Breast epithelium (tissue), 4 donors: Measurements from ENCODE around the gene PATL2. TPM values are rescaled to one million over a fixed set of nuclear protein-coding genes. Genes with fewer than 3 reads are reported as not detected.
"Not testable (repeated sequence)": the region's sequence is repeated elsewhere in the genome, so short reads cannot be mapped to it uniquely, and the experiment has no call there.

Experiments
- DNase-seq, 2 donors: peaks; one replicate each; pipeline ENCODE4 v3.0.0-alpha.2; 2019; ENCODE audit warnings: low spot score in 2 of 2
- H3K27ac ChIP-seq, 2 donors: fragments of 200-600 bp; sonication (generic) in 1 of 2; one replicate each; pipeline ENCODE4 v1.5.1; 2016 to 2019; ENCODE audit warnings: mild to moderate bottlenecking in 1 of 2
- H3K27me3 ChIP-seq, 2 donors: fragments of 200-600 bp; sonication (generic) in 1 of 2; one replicate each; pipeline versions ENCODE4 v1.5.1 to v1.6.0; 2017 to 2019; ENCODE audit warnings: control low read depth in 1 of 2, mild to moderate bottlenecking in 1 of 2
- H3K36me3 ChIP-seq: fragments of 200-600 bp; one replicate; pipeline ENCODE4 v1.5.1; 2019
- H3K4me1 ChIP-seq, 2 donors: fragments of 200-600 bp; sonication (generic); one replicate each; pipeline ENCODE4 v1.5.1; 2016 to 2019; ENCODE audit warnings: control low read depth in 1 of 2
- H3K4me3 ChIP-seq, 3 donors: fragments of 200-600 bp; sonication (generic); 1 replicate in 2 of 3; 2 replicates in 1 of 3; pipeline ENCODE4 v1.5.1; 2016 to 2019; ENCODE audit warnings: mild to moderate bottlenecking in 3 of 3, moderate library complexity in 2 of 3
- H3K9me3 ChIP-seq, 2 donors: fragments of 200-600 bp; sonication (generic) in 1 of 2; one replicate each; pipeline ENCODE4 v1.5.1; 2016 to 2019; ENCODE audit warnings: control low read depth in 1 of 2
- POLR2A ChIP-seq: fragments of 450-650 bp; IDR thresholded peaks from one replicate; pipeline ENCODE4 v1.6.1; 2016; ENCODE audit warnings: antibody characterized with exemption, mild to moderate bottlenecking, moderate library complexity
- POLR2AphosphoS5 ChIP-seq, 3 donors: sonication (generic); formaldehyde crosslinking; IDR thresholded peaks; one replicate each; pipeline ENCODE4 v1.6.1; 2017; ENCODE audit warnings: antibody characterized with exemption in 3 of 3
- intact Hi-C: fragments of 100-400 bp; cut with DNase I; formaldehyde crosslinking; loops from one replicate; pipeline ENCODE4 v1.15.1; 2023; ENCODE audit warnings: low total_unique reads
- total RNA-seq, 3 donors: library from RNA; depleted of rRNA; stranded (reverse); fragments of >200 nt; gene quantifications; one replicate each; pipeline ENCODE4 v1.1.0, GENCODE V29; 2016
- TF ChIP-seq, protein P1 (sequence below), 3 donors: fragments of 450-650 bp; IDR thresholded peaks; one replicate each; pipeline ENCODE4 v1.5.1; 2016 to 2017; ENCODE audit warnings: antibody characterized with exemption in 3 of 3, mild to moderate bottlenecking in 3 of 3, moderate library complexity in 3 of 3

PATL2 gene
- total RNA-seq, 3 donors from 2014 or later, result 1.6 to 2.6 (median 2.2) TPM

DNA sequence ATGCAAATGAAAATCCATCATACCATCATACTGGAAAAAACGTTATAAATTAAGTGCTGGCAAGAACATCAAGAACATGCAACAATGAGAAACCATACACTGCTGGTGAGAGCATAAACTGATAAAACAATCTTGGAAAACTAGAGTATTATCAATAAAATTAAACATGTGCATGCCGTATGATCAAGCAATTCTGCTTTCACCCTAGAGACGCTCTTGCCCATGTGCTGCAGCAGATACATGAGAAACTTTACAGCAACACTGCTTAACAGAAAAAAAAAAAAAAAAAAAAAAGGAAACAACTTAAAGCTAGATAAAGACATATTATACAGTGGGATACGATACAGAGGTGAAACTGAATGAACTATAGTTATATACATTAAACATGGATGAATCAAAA, 69.5 kb downstream of the PATL2 start:
- intact Hi-C loops, result no loop called here
- Histone ChIP-seq H3K4me3 (no peak overlapping the region), H3K36me3 (peaks cover 3% of the 10 kb centered on the region), H3K4me1 (no peaks in the 10 kb centered on the region), H3K27ac (no peak overlapping the region), H3K9me3 (no peaks in the 10 kb centered on the region), H3K27me3 (no peaks in the 10 kb centered on the region)
- TF ChIP-seq, protein P1, sequence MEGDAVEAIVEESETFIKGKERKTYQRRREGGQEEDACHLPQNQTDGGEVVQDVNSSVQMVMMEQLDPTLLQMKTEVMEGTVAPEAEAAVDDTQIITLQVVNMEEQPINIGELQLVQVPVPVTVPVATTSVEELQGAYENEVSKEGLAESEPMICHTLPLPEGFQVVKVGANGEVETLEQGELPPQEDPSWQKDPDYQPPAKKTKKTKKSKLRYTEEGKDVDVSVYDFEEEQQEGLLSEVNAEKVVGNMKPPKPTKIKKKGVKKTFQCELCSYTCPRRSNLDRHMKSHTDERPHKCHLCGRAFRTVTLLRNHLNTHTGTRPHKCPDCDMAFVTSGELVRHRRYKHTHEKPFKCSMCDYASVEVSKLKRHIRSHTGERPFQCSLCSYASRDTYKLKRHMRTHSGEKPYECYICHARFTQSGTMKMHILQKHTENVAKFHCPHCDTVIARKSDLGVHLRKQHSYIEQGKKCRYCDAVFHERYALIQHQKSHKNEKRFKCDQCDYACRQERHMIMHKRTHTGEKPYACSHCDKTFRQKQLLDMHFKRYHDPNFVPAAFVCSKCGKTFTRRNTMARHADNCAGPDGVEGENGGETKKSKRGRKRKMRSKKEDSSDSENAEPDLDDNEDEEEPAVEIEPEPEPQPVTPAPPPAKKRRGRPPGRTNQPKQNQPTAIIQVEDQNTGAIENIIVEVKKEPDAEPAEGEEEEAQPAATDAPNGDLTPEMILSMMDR (IDR thresholded peaks at IDR 0.05), result no peak
- TF ChIP-seq POLR2AphosphoS5 (IDR thresholded peaks at IDR 0.05), result no peak
- no peak for TF ChIP-seq POLR2A
- DNase-seq, result no peak

DNA sequence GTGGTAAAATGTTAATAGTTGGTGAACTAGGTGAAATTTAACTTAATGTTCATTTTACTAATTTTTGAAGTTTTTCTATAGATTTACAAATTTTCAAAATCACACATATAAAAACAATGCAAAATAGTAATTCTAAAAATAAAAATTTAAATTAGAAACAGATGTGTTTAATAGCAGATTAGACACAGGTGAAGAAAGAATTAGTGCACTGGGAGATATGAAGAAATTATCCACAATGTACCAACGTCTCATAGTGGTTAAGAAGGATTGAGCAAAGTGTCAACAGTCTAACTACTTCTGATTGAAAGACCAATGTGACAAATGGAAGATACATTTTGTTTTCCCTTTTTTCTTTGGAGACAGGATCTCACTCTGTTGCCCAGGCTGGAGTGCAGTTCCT, 74.1 kb downstream of the PATL2 start:
- DNase-seq, result no peak
- Histone ChIP-seq H3K36me3 (peaks cover 3% of the 10 kb centered on the region), H3K9me3 (no peaks in the 10 kb centered on the region), H3K27ac (no peak overlapping the region), H3K4me3 (no peak overlapping the region), H3K27me3 (no peaks in the 10 kb centered on the region), H3K4me1 (no peaks in the 10 kb centered on the region)
- intact Hi-C loops, result no loop called here
- TF ChIP-seq, protein P1 (IDR thresholded peaks at IDR 0.05), result no peak
- TF ChIP-seq POLR2AphosphoS5 (IDR thresholded peaks at IDR 0.05) (no peak), POLR2A (no peak)

GRCh38 chr15:44633603-44634002, 77.5 kb downstream of the PATL2 start:
- H3K27me3 ChIP-seq, result no peaks in the 10 kb centered on the region
- no peak overlapping the region for H3K4me3 ChIP-seq
- H3K4me1 ChIP-seq, result no peaks in the 10 kb centered on the region
- H3K36me3 ChIP-seq, result peaks cover 3% of the 10 kb centered on the region
- intact Hi-C loops, result no loop called here
- H3K27ac ChIP-seq, result no peak overlapping the region
- DNase-seq, result no peak
- TF ChIP-seq, protein P1 (IDR thresholded peaks at IDR 0.05), result no peak
- TF ChIP-seq POLR2AphosphoS5 (IDR thresholded peaks at IDR 0.05), result no peak
- no peaks in the 10 kb centered on the region for H3K9me3 ChIP-seq

GRCh38 chr15:44625286-44625685, 85.8 kb downstream of the PATL2 start:
- H3K9me3 ChIP-seq, H3K4me1 ChIP-seq, H3K36me3 ChIP-seq, H3K4me3 ChIP-seq, H3K27me3 ChIP-seq, H3K27ac ChIP-seq, intact Hi-C loops, DNase-seq: not testable (repeated sequence)

DNA sequence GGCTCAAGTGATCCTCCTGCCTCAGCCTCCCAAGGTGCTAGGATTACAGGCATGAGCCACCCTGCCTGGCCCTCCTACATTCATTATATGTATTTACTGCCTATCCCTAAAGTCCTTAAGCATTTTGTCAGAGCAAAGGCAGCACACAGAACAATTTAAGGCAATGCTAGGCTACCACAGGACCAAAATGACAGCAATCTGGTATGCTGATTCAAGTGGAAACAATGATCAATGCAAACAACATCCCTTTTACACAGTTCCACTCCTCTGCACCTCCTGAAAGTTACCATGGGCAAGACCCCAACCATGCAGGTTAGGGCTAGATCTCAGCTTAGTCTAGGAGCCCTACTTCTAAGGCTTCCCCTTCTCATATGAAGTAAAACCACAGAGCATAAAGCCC, 87.9 kb downstream of the PATL2 start:
- Histone ChIP-seq H3K36me3 (no peaks in the 10 kb centered on the region), H3K4me3 (no peak overlapping the region), H3K9me3 (no peaks in the 10 kb centered on the region), H3K4me1 (no peaks in the 10 kb centered on the region), H3K27ac (no peak overlapping the region), H3K27me3 (no peaks in the 10 kb centered on the region)
- TF ChIP-seq, protein P1 (IDR thresholded peaks at IDR 0.05), result no peak
- no peak for TF ChIP-seq POLR2AphosphoS5 (IDR thresholded peaks at IDR 0.05)
- no peak for TF ChIP-seq POLR2A
- no peak for DNase-seq
- intact Hi-C loops, result no loop called here

DNA sequence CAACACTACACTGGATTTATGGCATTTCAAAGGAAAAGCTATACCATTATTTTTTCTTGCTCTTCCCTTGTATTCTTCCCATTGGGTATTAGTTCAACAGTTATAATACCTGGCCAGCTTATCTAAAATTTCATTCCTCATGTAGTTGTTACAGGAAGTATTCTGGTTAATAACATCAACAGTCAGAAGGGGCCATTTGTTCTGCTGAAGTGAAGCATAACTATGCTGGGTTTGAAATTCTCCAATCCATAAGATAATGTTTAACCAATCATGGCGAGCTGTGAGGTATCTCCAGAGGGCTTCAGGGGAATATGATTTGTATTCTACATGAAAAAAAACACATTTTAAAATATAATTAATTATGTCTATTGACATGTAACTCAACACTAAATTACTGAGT, 91.0 kb downstream of the PATL2 start:
- intact Hi-C loops, result no loop called here
- Histone ChIP-seq H3K9me3 (no peaks in the 10 kb centered on the region), H3K27ac (no peak overlapping the region), H3K27me3 (no peaks in the 10 kb centered on the region), H3K36me3 (no peaks in the 10 kb centered on the region), H3K4me3 (no peak overlapping the region), H3K4me1 (no peaks in the 10 kb centered on the region)
- no peak for DNase-seq
- TF ChIP-seq POLR2AphosphoS5 (IDR thresholded peaks at IDR 0.05) (no peak), POLR2A (no peak)
- TF ChIP-seq, protein P1 (IDR thresholded peaks at IDR 0.05), result no peak
